ENCODE data around the gene NTNG2. TPM values are rescaled to one million over a fixed set of nuclear protein-coding genes. Genes with fewer than 3 reads are reported as not detected.

The NTNG2 gene
- total RNA-seq (2022; extraction: Qiagen RNA extraction): 0.98 to 3.1 TPM (median 2.1 TPM) in 5 replicates

GRCh38 chr9:132161743-132162184 lies at the start of gene NTNG2:
Gene NTNG2, plus strand, starts transcription at chr9:132162058. Its CDS starts 4,774 bp downstream, at chr9:132166832.

Other genes with a start within 250 kb of the NTNG2 start
- 31.1 to 33.5 TPM (median 32.4 TPM) in 5 replicates for gene MED27, start 82.2 kb upstream of the NTNG2 start, total RNA-seq (2022; extraction: Qiagen RNA extraction)
- 18.5 to 20.6 TPM (median 19.9 TPM) in 5 replicates for gene SETX, start 192.9 kb downstream of the NTNG2 start, total RNA-seq (2022; extraction: Qiagen RNA extraction)
- 14.3 to 17.0 TPM (median 15.0 TPM) in 5 replicates for gene TTF1, start 244.8 kb downstream of the NTNG2 start, total RNA-seq (2022; extraction: Qiagen RNA extraction)
- 0.08 to 0.19 TPM (median 0.17 TPM) in 4 of 5 replicates, not detected in the other for gene CFAP77, start 248.2 kb downstream of the NTNG2 start, total RNA-seq (2022; extraction: Qiagen RNA extraction)

Measured in A549 treated with Mapracorat at 1 μM for 4 hours (cell line).